H1 (cell line): ENCODE data around the gene CHCHD3. TPM values are rescaled to one million over a fixed set of nuclear protein-coding genes. Genes with fewer than 3 reads are reported as not detected.

ENCODE experiments used
- CTCF ChIA-PET: fragments of 300-600 bp; sonication (Branson Sonifier 250); formaldehyde crosslinking; loops from one replicate; lab custom pipeline; 2021; ENCODE audit not compliant: partially characterized antibody; lab: Charles Lee
- POLR2A ChIA-PET: fragments of 300-600 bp; sonication (Branson Sonifier 250); formaldehyde crosslinking; loops from one replicate; lab custom pipeline; 2021; ENCODE audit warnings: inconsistent platforms; ENCODE audit not compliant: partially characterized antibody; lab: Charles Lee
- DNase-seq, 2 experiments: peaks; one replicate each; pipeline versions ENCODE4 v3.0.0 to v3.0.0-alpha.2; 2010 to 2022; ENCODE audit warnings: low spot score in 2 of 2, low read depth in 1 of 2, mixed read lengths in 1 of 2
- FAIRE-seq: peaks from 2 replicates; lab custom pipeline; 2011; peaks lifted over from hg19 to GRCh38; lab: Jason Lieb, UNC
- H2AFZ ChIP-seq: 2 replicates; pipeline ENCODE4 v1.8.1; 2012; ENCODE audit warnings: low read length, inconsistent platforms
- H2AK5ac ChIP-seq: 2 replicates; pipeline ENCODE4 v1.6.1; 2013; ENCODE audit warnings: low read depth, low read length
- H2BK120ac ChIP-seq: replicated peaks from 2 replicates; pipeline ENCODE3; 2013; ENCODE audit warnings: low read depth, low read length, inconsistent platforms
- H2BK12ac ChIP-seq: 2 replicates; pipeline ENCODE4 v1.6.1; 2013; ENCODE audit warnings: low read depth, low read length
- H2BK15ac ChIP-seq: 2 replicates; pipeline ENCODE4 v1.6.1; 2013; ENCODE audit warnings: low read length
- H2BK20ac ChIP-seq: 2 replicates; pipeline ENCODE4 v1.6.1; 2013; ENCODE audit warnings: low read length
- H2BK5ac ChIP-seq: 2 replicates; pipeline ENCODE4 v1.6.1; 2013; ENCODE audit warnings: low read depth, low read length
- H3K14ac ChIP-seq: 2 replicates; pipeline ENCODE4 v1.6.1; 2013; ENCODE audit warnings: inconsistent platforms; ENCODE audit not compliant: insufficient read length
- H3K18ac ChIP-seq: 2 replicates; pipeline ENCODE4 v1.6.1; 2013; ENCODE audit warnings: low read length; ENCODE audit errors: extremely low read depth
- H3K23ac ChIP-seq: 2 replicates; pipeline ENCODE4 v1.6.1; 2013; ENCODE audit warnings: inconsistent platforms; ENCODE audit not compliant: insufficient read length
- H3K23me2 ChIP-seq: 2 replicates; pipeline ENCODE4 v1.6.1; 2013; ENCODE audit warnings: low read depth, low read length
- H3K27ac ChIP-seq: 2 replicates; pipeline ENCODE4 v1.6.1; 2011; ENCODE audit warnings: low read depth, low read length, inconsistent platforms
- H3K27me3 ChIP-seq, 4 experiments: replicated peaks in 1 of 4; 1 replicate in 1 of 4; 2 replicates in 3 of 4; pipeline versions ENCODE4 v1.6.1 to v1.8.1; 2011 to 2013; ENCODE audit warnings: low read length in 3 of 4, mild to moderate bottlenecking in 3 of 4, inconsistent platforms in 2 of 4, mixed read lengths in 2 of 4, moderate library complexity in 1 of 4; ENCODE audit not compliant: control insufficient read depth in 3 of 4, insufficient read depth in 3 of 4; ENCODE audit errors: extremely low read depth in 1 of 4
- H3K36me3 ChIP-seq, 4 experiments: 2 replicates each; pipeline versions ENCODE4 v1.6.1 to v1.8.1; 2011 to 2013; ENCODE audit warnings: mild to moderate bottlenecking in 4 of 4, low read length in 3 of 4, moderate library complexity in 2 of 4, control low read depth in 1 of 4, inconsistent platforms in 1 of 4; ENCODE audit not compliant: insufficient read depth in 4 of 4, control insufficient read depth in 2 of 4
- H3K4ac ChIP-seq: replicated peaks from 2 replicates; pipeline ENCODE3; 2013; ENCODE audit warnings: low read length, low read depth, mixed read lengths, inconsistent platforms; ENCODE audit not compliant: insufficient read length
- H3K4me1 ChIP-seq, 4 experiments: replicated peaks in 1 of 4; 1 replicate in 1 of 4; 2 replicates in 3 of 4; pipeline versions ENCODE4 v1.6.1 to v1.8.1; 2011 to 2013; ENCODE audit warnings: low read length in 3 of 4, inconsistent platforms in 2 of 4, mixed read lengths in 1 of 4; ENCODE audit not compliant: insufficient read depth in 4 of 4, control insufficient read depth in 3 of 4
- H3K4me2 ChIP-seq, 2 experiments: 2 replicates each; pipeline versions ENCODE4 v1.6.1 to v1.8.1; 2011 to 2013; ENCODE audit warnings: low read depth in 2 of 2, low read length in 2 of 2, control low read depth in 1 of 2, inconsistent platforms in 1 of 2, mild to moderate bottlenecking in 1 of 2; ENCODE audit not compliant: insufficient read depth in 1 of 2
- H3K4me3 ChIP-seq, 4 experiments: fragments of 200-600, 300-600 bp in 1 of 4; sonication (generic), shearing (Covaris generic), sonication (Bioruptor Twin) in 1 of 4; 2 replicates each; pipeline versions ENCODE4 v1.5.1 to v1.8.1; 2011 to 2016; ENCODE audit warnings: low read length in 4 of 4, low read depth in 3 of 4, control low read depth in 2 of 4, inconsistent platforms in 2 of 4, mild to moderate bottlenecking in 2 of 4, mixed read lengths in 1 of 4, moderate library complexity in 1 of 4; ENCODE audit not compliant: insufficient read depth in 2 of 4; ENCODE audit errors: extremely low read depth in 1 of 4
- H3K56ac ChIP-seq: replicated peaks from 2 replicates; pipeline ENCODE3; 2013; ENCODE audit warnings: low read depth, mild to moderate bottlenecking, mixed read lengths, low read length, inconsistent platforms; ENCODE audit not compliant: insufficient read length
- H3K79me1 ChIP-seq: 2 replicates; pipeline ENCODE4 v1.6.1; 2013; ENCODE audit warnings: low read depth, low read length, control low read depth
- H3K79me2 ChIP-seq, 2 experiments: 2 replicates each; pipeline versions ENCODE4 v1.6.1 to v1.8.1; 2012 to 2013; ENCODE audit warnings: low read length in 2 of 2, mild to moderate bottlenecking in 2 of 2, inconsistent platforms in 1 of 2; ENCODE audit not compliant: insufficient read depth in 2 of 2, control insufficient read depth in 1 of 2
- H3K9ac ChIP-seq, 4 experiments: replicated peaks in 1 of 4; 1 replicate in 1 of 4; 2 replicates in 3 of 4; pipeline versions ENCODE4 v1.6.1 to v1.8.1; 2011 to 2013; ENCODE audit warnings: low read depth in 3 of 4, low read length in 3 of 4, control low read depth in 2 of 4, mild to moderate bottlenecking in 2 of 4, moderate library complexity in 2 of 4, inconsistent platforms in 1 of 4; ENCODE audit errors: extremely low read depth in 1 of 4
- H3K9me3 ChIP-seq, 2 experiments: 2 replicates each; pipeline versions ENCODE4 v1.6.1 to v1.8.1; 2012 to 2013; ENCODE audit warnings: mild to moderate bottlenecking in 2 of 2, moderate library complexity in 2 of 2, control low read depth in 1 of 2, inconsistent platforms in 1 of 2, low read depth in 1 of 2, low read length in 1 of 2, mixed read lengths in 1 of 2; ENCODE audit not compliant: insufficient read depth in 2 of 2
- H4K20me1 ChIP-seq, 2 experiments: replicated peaks in 1 of 2; 2 replicates each; pipeline versions ENCODE3 to v1.8.1; 2011 to 2013; ENCODE audit warnings: inconsistent platforms in 2 of 2, low read length in 2 of 2, mild to moderate bottlenecking in 1 of 2; ENCODE audit not compliant: insufficient read depth in 2 of 2, control insufficient read depth in 1 of 2
- H4K5ac ChIP-seq: 2 replicates; pipeline ENCODE4 v1.6.1; 2013; ENCODE audit warnings: low read length, low read depth, mixed read lengths, inconsistent platforms; ENCODE audit not compliant: insufficient read length
- H4K8ac ChIP-seq: 2 replicates; pipeline ENCODE4 v1.8.0; 2013; ENCODE audit warnings: mild to moderate bottlenecking, moderate library complexity, low read length, inconsistent platforms; ENCODE audit not compliant: insufficient read depth; ENCODE audit errors: extremely low read depth
- H4K91ac ChIP-seq: replicated peaks from 2 replicates; pipeline ENCODE3; 2013; ENCODE audit warnings: low read length, mixed read lengths, inconsistent platforms; ENCODE audit not compliant: insufficient read length
- BCL11A ChIP-seq, 2 experiments: IDR thresholded peaks; one replicate each; pipeline ENCODE4 v1.6.1; 2011; ENCODE audit warnings: low read depth in 2 of 2, low read length in 2 of 2, mild to moderate bottlenecking in 2 of 2
- BRCA1 ChIP-seq: IDR thresholded peaks from 2 replicates; pipeline ENCODE4 v1.6.1; 2012; ENCODE audit warnings: low read depth, low read length, improper control_type of control experiment
- CBX8 ChIP-seq: fragments of 300-800, 300-1000 bp; sonication (generic); IDR thresholded peaks from 2 replicates; pipeline ENCODE4 v1.7.1; 2016; ENCODE audit warnings: low read depth, low read length, borderline replicate concordance
- GABPA ChIP-seq: IDR thresholded peaks from 2 replicates; pipeline ENCODE4 v1.6.1; 2011; ENCODE audit warnings: mild to moderate bottlenecking, low read length, moderate library complexity, borderline replicate concordance; ENCODE audit not compliant: insufficient read depth
- HDAC2 ChIP-seq, 2 experiments: fragments of 300-600 bp in 1 of 2; sonication (generic) in 1 of 2; IDR thresholded peaks; 2 replicates each; pipeline ENCODE4 v1.6.1; 2011 to 2012; ENCODE audit warnings: low read depth in 2 of 2, low read length in 2 of 2, mild to moderate bottlenecking in 2 of 2, moderate library complexity in 2 of 2, borderline replicate concordance in 1 of 2, inconsistent platforms in 1 of 2
- KDM5A ChIP-seq: fragments of 200-600 bp; IDR thresholded peaks from 2 replicates; pipeline ENCODE4 v1.7.1; 2012; ENCODE audit warnings: mild to moderate bottlenecking, low read length, inconsistent platforms, mixed read lengths
- POLR2AphosphoS5 ChIP-seq: IDR thresholded peaks from 2 replicates; pipeline ENCODE4 v1.6.1; 2011; ENCODE audit warnings: low read depth, low read length
- SIRT6 ChIP-seq: IDR thresholded peaks from one replicate; pipeline ENCODE4 v1.7.1; 2012; ENCODE audit warnings: low read length, inconsistent platforms
- SP2 ChIP-seq: IDR thresholded peaks from 2 replicates; pipeline ENCODE4 v1.6.1; 2012; ENCODE audit warnings: mild to moderate bottlenecking, low read length, inconsistent platforms
- YY1 ChIP-seq: IDR thresholded peaks from 2 replicates; pipeline ENCODE4 v1.6.1; 2011; ENCODE audit warnings: low read depth, mild to moderate bottlenecking, low read length
- WGBS, 2 experiments: shearing (Covaris generic) in 1 of 2; methylation state at CpG; one replicate each; pipeline versions ENCODE4 v1.1.6 to v1.1.7; 2013 to 2015; ENCODE audit warnings: low lambda C conversion rate in 2 of 2, mixed read lengths in 2 of 2, inconsistent platforms in 1 of 2, low coverage in 1 of 2, missing lambda C conversion rate in 1 of 2; ENCODE audit not compliant: insufficient replicate concordance in 2 of 2, insufficient coverage in 1 of 2, insufficient read length in 1 of 2; ENCODE audit errors: extremely low coverage in 1 of 2, missing lambda C conversion rate in 1 of 2; 5-methylcytosine and 5-hydroxymethylcytosine counted together
- polyA plus RNA-seq, 7 experiments: library from polyadenylated mRNA; depleted of rRNA in 3 of 7; stranded (reverse) in 5 of 7; unstranded in 2 of 7; fragments of >200 nt in 5 of 7; fragments of 200-250 nt in 2 of 7; gene quantifications; 1 replicate in 5 of 7; 2 replicates in 1 of 7; 4 replicates in 1 of 7; pipeline versions ENCODE4 v1.2.1 to v1.2.3, GENCODE V29; 2011 to 2013; ENCODE audit warnings: missing spikeins in 2 of 7, mixed read lengths in 2 of 7
- total RNA-seq: library from RNA; stranded (reverse); fragmentation: NEBNext Ultra II Directional; extraction: Animal tissue kit (Norgen Biotek cat#: 25700); gene quantifications from 2 replicates; pipeline ENCODE4 v1.2.1, GENCODE V29; 2021

CHCHD3 gene
- total and polyA plus RNA-seq, 2 of the 8 experiments (the other 6 are each of a cell fraction or from before 2014, with no cell fraction given), result 42.9 to 137 TPM

GRCh38 chr7:132871419-132871818 lies 210.5 kb downstream of the CHCHD3 start:
- no peak for FAIRE-seq
- no peaks in the 10 kb centered on the region for H3K4me1 ChIP-seq
- no peak overlapping the region for H3K4me3 ChIP-seq
- H4K20me1 ChIP-seq, result no peaks in the 10 kb centered on the region
- H3K27me3 ChIP-seq, result no peaks in the 10 kb centered on the region
- no peak overlapping the region for H2AFZ ChIP-seq
- H4K5ac ChIP-seq, result no peak overlapping the region
- H2BK12ac ChIP-seq, result no peak overlapping the region
- H3K27ac ChIP-seq, result no peak overlapping the region
- H3K79me1 ChIP-seq, result no peaks in the 10 kb centered on the region
- no peak overlapping the region for H2BK15ac ChIP-seq
- ChIA-PET CTCF (no interaction called here), POLR2A (no interaction called here)
- H3K23ac ChIP-seq, result no peak overlapping the region
- TF ChIP-seq KDM5A, result no peak
- no peak for TF ChIP-seq HDAC2 (IDR thresholded peaks at IDR 0.05; ENCODE audit: borderline replicate concordance in 1 of 2, low read depth in 2 of 2, low read length in 2 of 2)
- no peak for TF ChIP-seq GABPA
- TF ChIP-seq CBX8, result no peak
- no peak for TF ChIP-seq POLR2AphosphoS5
- TF ChIP-seq BCL11A (IDR thresholded peaks at IDR 0.05; ENCODE audit: low read depth in 2 of 2, low read length in 2 of 2), result no peak
- TF ChIP-seq SIRT6, result no peak
- no peak for TF ChIP-seq BRCA1
- TF ChIP-seq SP2, result no peak
- no peak for TF ChIP-seq YY1
- WGBS, 2 experiments, result 93% methylated on average over 6 of the region's 6 CpGs; no CpG with 5 or more reads in 1 of the 2 experiments
- H2BK20ac ChIP-seq, result no peak overlapping the region
- no peaks in the 10 kb centered on the region for H3K9me3 ChIP-seq
- no peak overlapping the region for H2AK5ac ChIP-seq
- H3K56ac ChIP-seq, result no peak overlapping the region
- H4K91ac ChIP-seq, result no peak overlapping the region
- H2BK120ac ChIP-seq, result no peak overlapping the region
- no peak for DNase-seq
- H3K18ac ChIP-seq, result no peak overlapping the region
- H4K8ac ChIP-seq, result no peak overlapping the region
- no peak overlapping the region for H3K9ac ChIP-seq
- no peaks in the 10 kb centered on the region for H3K36me3 ChIP-seq
- H3K4ac ChIP-seq, result no peak overlapping the region
- no peak overlapping the region for H3K4me2 ChIP-seq
- peaks cover 2% of the 10 kb centered on the region; the same call in 1 of the 2 replicates for H3K23me2 ChIP-seq
- no peak overlapping the region for H3K14ac ChIP-seq
- no peak overlapping the region for H2BK5ac ChIP-seq
- H3K79me2 ChIP-seq, result peaks cover 0 to 21% of the 10 kb centered on the region in 2 experiments; a peak in 2 of 4 replicates
